Lower leg skin (tissue), 3 donors: ENCODE results near the gene FURIN.

Experiments
- POLR2A ChIP-seq, 2 donors: fragments of 450-650 bp; IDR thresholded peaks; one replicate each; pipeline ENCODE4 v1.6.1; 2016 to 2017; ENCODE audit warnings: antibody characterized with exemption in 2 of 2, mild to moderate bottlenecking in 1 of 2, moderate library complexity in 1 of 2
- TF ChIP-seq, protein P1 (sequence below), 3 donors: fragments of 450-650 bp; IDR thresholded peaks; one replicate each; pipeline ENCODE4 v1.5.1; 2016; ENCODE audit warnings: antibody characterized with exemption in 3 of 3, mild to moderate bottlenecking in 3 of 3, moderate library complexity in 2 of 3

DNA sequence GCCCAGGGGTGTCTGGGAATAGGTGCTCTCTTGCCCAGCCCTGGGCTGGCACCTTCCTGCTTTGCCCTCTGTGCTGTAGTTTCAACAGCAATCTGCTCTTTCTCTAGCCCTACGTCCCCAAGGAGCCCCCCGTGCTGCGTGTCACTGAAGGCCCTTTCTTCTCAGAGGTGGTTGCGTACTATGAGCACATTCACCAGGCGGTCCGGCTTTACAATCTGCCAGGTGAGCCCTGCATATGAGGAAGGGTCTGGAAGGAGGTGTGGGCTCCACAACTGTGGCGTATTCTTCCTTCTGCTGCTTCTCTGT, 44.3 kb downstream of the FURIN start:
- no peak for TF ChIP-seq POLR2A (IDR thresholded peaks at IDR 0.05)
- TF ChIP-seq, protein P1, sequence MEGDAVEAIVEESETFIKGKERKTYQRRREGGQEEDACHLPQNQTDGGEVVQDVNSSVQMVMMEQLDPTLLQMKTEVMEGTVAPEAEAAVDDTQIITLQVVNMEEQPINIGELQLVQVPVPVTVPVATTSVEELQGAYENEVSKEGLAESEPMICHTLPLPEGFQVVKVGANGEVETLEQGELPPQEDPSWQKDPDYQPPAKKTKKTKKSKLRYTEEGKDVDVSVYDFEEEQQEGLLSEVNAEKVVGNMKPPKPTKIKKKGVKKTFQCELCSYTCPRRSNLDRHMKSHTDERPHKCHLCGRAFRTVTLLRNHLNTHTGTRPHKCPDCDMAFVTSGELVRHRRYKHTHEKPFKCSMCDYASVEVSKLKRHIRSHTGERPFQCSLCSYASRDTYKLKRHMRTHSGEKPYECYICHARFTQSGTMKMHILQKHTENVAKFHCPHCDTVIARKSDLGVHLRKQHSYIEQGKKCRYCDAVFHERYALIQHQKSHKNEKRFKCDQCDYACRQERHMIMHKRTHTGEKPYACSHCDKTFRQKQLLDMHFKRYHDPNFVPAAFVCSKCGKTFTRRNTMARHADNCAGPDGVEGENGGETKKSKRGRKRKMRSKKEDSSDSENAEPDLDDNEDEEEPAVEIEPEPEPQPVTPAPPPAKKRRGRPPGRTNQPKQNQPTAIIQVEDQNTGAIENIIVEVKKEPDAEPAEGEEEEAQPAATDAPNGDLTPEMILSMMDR (IDR thresholded peaks at IDR 0.05) = no peak
